Measurements from ENCODE around the gene MEG3.
A peak's percentile ranks its signal among the peaks of the same experiment; 100 is the strongest.

MEG3 gene

GRCh38 chr14:100841066-100841760 is 15.3 kb downstream of the MEG3 start:
- Mint-ChIP-seq H3K27me3 (ENCODE audit: low read depth, poor library complexity) (peaks cover 8% of the 10 kb centered on the region), H3K27ac (peak overlapping the region; percentile 78), H3K9me3 (no peaks in the 10 kb centered on the region), H3K4me3 (no peak overlapping the region), H3K36me3 (ENCODE audit: low read depth) (no peaks in the 10 kb centered on the region), H3K4me1 (peaks cover 79% of the 10 kb centered on the region)
- no peak for TF ChIP-seq CTCF (IDR thresholded peaks at IDR 0.05)
- no peak for DNase-seq

DNA sequence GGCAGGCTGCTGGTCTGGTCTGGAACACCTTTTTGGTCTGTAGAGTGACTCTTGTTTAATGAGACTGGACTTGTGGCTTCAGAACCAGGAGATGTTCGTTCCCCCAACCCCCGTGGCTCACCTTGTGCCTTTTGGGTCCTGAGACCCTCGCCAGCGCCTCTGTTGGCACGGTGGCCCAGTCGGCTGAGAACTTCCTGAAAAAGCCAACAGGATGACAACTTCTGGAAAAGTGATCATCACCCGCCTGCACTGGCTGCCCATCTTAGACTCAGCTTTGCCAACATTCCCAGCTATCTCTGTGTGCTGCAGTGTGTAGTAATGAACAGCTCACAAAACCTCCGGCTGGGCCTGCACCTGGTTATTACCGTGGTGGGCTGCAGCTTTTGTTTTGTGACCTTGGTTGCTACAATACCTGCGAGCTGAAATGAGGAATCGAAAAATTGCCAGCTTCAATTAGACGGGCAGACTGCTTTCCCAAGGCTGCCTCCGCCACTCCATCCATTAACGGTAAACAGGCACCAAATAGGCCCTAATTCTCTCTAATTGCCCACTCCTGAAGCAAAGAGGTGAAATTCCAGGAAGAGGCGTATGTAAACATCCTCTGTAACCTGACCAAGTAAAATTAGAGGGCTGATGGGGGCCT is 16.0 kb downstream of the MEG3 start:
- peaks cover 8% of the 10 kb centered on the region for H3K27me3 Mint-ChIP-seq (ENCODE audit: low read depth, poor library complexity)
- no peaks in the 10 kb centered on the region for H3K9me3 Mint-ChIP-seq
- no peak for DNase-seq
- H3K36me3 Mint-ChIP-seq (ENCODE audit: low read depth), result no peaks in the 10 kb centered on the region
- H3K4me3 Mint-ChIP-seq, result peak overlapping the region; percentile 1
- peaks cover 72% of the 10 kb centered on the region for H3K4me1 Mint-ChIP-seq
- H3K27ac Mint-ChIP-seq, result peak overlapping the region; percentile 85
- no peak for TF ChIP-seq CTCF (IDR thresholded peaks at IDR 0.05)

GRCh38 chr14:100842799-100843198 is 16.9 kb downstream of the MEG3 start:
- Mint-ChIP-seq H3K36me3 (ENCODE audit: low read depth) (no peaks in the 10 kb centered on the region), H3K27me3 (ENCODE audit: low read depth, poor library complexity) (peaks cover 8% of the 10 kb centered on the region), H3K27ac (peak overlapping the region; percentile 85), H3K4me1 (peaks cover 63% of the 10 kb centered on the region), H3K9me3 (no peaks in the 10 kb centered on the region), H3K4me3 (no peak overlapping the region)
- no peak for DNase-seq
- TF ChIP-seq CTCF (IDR thresholded peaks at IDR 0.05), result no peak

- no peak for TF ChIP-seq CTCF (IDR thresholded peaks at IDR 0.05)
- DNase-seq, result no peak
- Mint-ChIP-seq H3K9me3 (no peaks in the 10 kb centered on the region), H3K4me1 (peaks cover 50% of the 10 kb centered on the region), H3K27me3 (ENCODE audit: low read depth, poor library complexity) (peaks cover 4% of the 10 kb centered on the region), H3K4me3 (no peak overlapping the region), H3K27ac (no peak overlapping the region), H3K36me3 (ENCODE audit: low read depth) (no peaks in the 10 kb centered on the region)
These were observed 18.1 kb downstream of the MEG3 start for GRCh38 chr14:100844082-100844408.

- Mint-ChIP-seq H3K27ac (no peak overlapping the region), H3K9me3 (no peaks in the 10 kb centered on the region)
These were observed 18.5 kb downstream of the MEG3 start for GRCh38 chr14:100844421-100844820.

More at GRCh38 chr14:100844421-100844820, 18.5 kb downstream of the MEG3 start:
- TF ChIP-seq CTCF (IDR thresholded peaks at IDR 0.05), result no peak
- peaks cover 47% of the 10 kb centered on the region for H3K4me1 Mint-ChIP-seq
- H3K4me3 Mint-ChIP-seq, result no peak overlapping the region
- H3K36me3 Mint-ChIP-seq (ENCODE audit: low read depth), result no peaks in the 10 kb centered on the region
- H3K27me3 Mint-ChIP-seq (ENCODE audit: low read depth, poor library complexity), result peaks cover 4% of the 10 kb centered on the region
- no peak for DNase-seq
